HFF-Myc (cell line): ENCODE data around the gene THNSL1.

Experiments
- DNase-seq: peaks from one replicate; pipeline ENCODE4 v3.0.0-alpha.2; 2011; ENCODE audit warnings: low read depth; ENCODE audit errors: extremely low read depth
- H3K4me3 ChIP-seq: replicated peaks from 2 replicates; pipeline ENCODE4 v1.5.1; 2011; ENCODE audit warnings: low read depth, mild to moderate bottlenecking, control low read depth, low read length
- TF ChIP-seq, protein P1 (sequence below): IDR thresholded peaks from 2 replicates; pipeline ENCODE4 v1.5.1; 2012; ENCODE audit warnings: mild to moderate bottlenecking, low read depth, low read length, control low read depth; ENCODE audit errors: missing control alignments

The THNSL1 gene

DNA sequence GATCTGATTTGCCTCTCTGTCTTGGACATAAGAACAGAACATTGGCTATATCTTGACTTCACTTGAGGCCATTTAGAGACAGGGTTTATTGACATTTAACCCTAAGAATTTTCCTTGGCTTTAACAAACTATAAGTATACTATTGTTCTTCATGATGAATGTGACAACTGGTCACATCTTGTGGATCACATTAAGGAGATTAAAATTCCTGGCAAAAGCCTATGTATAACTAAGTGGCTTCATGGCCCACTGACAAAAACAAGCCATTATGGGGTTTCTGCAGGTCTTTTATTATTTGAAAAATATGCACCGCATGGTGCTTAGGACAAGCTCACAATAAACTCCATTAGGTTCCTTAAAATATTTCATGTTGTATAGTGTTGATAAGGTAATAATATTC is 54.8 kb downstream of the THNSL1 start:
- DNase-seq = no peak
- TF ChIP-seq, protein P1, sequence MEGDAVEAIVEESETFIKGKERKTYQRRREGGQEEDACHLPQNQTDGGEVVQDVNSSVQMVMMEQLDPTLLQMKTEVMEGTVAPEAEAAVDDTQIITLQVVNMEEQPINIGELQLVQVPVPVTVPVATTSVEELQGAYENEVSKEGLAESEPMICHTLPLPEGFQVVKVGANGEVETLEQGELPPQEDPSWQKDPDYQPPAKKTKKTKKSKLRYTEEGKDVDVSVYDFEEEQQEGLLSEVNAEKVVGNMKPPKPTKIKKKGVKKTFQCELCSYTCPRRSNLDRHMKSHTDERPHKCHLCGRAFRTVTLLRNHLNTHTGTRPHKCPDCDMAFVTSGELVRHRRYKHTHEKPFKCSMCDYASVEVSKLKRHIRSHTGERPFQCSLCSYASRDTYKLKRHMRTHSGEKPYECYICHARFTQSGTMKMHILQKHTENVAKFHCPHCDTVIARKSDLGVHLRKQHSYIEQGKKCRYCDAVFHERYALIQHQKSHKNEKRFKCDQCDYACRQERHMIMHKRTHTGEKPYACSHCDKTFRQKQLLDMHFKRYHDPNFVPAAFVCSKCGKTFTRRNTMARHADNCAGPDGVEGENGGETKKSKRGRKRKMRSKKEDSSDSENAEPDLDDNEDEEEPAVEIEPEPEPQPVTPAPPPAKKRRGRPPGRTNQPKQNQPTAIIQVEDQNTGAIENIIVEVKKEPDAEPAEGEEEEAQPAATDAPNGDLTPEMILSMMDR = no peak
- H3K4me3 ChIP-seq = no peak overlapping the region

DNA sequence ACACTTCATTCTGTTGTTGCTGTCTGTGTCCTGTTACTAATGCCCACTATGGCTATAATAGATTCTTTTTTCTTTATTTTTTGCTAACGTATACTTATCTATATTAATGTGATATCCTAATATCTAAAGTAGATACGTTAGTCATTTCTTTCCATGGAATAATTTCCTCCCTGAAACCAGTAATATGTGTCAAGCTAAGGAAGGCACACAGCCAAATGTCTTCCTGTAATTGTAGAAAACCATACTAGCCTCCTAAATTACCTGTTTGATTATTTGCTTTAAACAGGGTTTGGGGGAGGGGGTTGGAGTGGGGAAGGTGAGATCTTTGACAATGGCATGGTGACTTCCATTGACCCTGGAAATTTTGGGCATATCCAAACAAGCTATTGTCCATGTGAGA is 56.4 kb downstream of the THNSL1 start:
- H3K4me3 ChIP-seq = no peak overlapping the region
- TF ChIP-seq, protein P1 = no peak
- no peak for DNase-seq

DNA sequence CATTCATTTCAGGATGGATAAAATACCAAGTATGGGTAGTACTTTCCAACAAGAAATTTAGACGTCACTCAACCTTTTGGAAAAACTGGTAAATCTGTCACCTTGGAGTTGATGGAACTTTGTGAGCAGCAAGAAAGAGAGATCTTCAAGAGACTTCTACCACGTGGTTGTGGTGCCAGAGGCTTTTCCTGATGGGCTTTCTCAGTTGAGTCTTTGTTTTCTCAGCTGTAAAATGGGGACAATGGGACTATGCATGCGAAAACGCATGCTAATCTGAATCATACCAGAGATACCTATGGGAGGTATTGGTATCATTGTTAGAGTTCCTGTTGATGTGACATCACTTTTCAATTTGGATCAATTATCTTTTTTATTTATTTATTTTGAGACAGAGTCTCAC is 59.4 kb downstream of the THNSL1 start:
- DNase-seq = no peak
- TF ChIP-seq, protein P1 = no peak

More for the DNA sequence above, 59.4 kb downstream of the THNSL1 start:
- H3K4me3 ChIP-seq = no peak overlapping the region
